Bone marrow (tissue), 2 donors: ENCODE data around the gene CCDC40.

ENCODE experiments used
- DNase-seq, 2 donors: peaks; one replicate each; lab custom pipeline; 2025; lab: John Stamatoyannopoulos, UW

The CCDC40 gene

DNA sequence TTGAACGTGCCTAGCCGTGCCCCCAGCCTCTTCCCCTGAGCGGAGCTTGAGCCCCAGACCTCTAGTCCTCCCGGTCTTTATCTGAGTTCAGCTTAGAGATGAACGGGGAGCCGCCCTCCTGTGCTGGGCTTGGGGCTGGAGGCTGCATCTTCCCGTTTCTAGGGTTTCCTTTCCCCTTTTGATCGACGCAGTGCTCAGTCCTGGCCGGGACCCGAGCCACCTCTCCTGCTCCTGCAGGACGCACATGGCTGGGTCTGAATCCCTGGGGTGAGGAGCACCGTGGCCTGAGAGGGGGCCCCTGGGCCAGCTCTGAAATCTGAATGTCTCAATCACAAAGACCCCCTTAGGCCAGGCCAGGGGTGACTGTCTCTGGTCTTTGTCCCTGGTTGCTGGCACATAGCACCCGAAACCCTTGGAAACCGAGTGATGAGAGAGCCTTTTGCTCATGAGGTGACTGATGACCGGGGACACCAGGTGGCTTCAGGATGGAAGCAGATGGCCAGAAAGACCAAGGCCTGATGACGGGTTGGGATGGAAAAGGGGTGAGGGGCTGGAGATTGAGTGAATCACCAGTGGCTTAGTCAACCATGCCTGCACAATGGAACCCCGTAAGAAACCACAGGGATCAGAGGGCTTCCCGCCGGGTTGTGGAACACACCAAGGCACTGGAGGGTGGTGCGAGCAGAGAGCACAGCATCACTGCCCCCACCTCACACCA, 65.7 kb downstream of the CCDC40 start:
- DNase-seq: no peak

DNA sequence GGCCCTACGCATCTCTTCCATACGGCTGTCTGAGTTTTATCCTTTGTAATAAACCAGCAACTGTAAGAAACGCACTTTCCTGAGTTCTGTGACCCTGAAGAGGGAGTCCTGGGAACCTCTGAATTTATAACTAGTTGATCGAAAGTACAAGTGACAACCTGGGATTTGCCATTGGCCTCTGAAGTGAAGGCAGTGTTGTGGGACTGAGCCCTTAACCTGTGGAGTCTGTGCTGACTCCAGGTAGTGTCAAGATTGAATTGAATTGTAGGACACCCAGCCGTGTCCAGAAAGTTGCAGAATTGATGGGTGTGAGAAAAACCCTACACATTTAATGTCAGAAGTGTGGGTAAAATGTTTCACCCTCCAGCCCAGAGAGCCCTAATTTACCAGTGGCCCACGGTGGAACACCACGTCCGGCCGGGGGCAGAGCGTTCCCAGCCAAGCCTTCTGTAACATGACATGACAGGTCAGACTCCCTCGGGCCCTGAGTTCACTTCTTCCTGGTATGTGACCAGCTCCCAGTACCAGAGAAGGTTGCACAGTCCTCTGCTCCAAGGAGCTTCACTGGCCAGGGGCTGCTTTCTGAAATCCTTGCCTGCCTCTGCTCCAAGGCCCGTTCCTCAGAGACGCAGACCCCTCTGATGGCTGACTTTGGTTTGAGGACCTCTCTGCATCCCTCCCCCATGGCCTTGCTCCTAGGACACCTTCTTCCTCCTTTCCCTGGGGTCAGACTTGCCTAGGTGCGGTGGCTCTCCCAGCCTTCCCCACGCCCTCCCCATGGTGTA, 66.4 kb downstream of the CCDC40 start:
- DNase-seq: no peak

DNA sequence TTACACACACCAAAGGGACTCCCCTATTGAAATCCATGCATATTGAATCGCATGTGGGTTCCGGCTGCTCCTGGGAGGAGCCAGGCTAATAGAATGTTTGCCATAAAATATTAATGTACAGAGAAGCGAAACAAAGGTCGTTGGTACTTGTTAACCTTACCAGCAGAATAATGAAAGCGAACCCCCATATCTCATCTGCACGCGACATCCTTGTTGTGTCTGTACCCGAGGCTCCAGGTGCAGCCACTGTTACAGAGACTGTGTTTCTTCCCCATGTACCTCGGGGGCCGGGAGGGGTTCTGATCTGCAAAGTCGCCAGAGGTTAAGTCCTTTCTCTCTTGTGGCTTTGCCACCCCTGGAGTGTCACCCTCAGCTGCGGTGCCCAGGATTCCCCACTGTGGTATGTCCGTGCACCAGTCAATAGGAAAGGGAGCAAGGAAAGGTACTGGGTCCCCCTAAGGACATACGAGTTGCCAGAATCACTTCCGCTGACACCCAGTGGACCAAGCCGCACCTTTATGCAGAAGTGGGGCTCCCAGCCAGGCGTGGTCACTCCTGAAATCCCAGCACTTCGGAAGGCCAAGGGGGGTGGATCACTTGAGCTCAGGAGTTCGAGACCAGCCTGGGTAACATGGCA, 67.1 kb downstream of the CCDC40 start:
- no peak for DNase-seq

DNA sequence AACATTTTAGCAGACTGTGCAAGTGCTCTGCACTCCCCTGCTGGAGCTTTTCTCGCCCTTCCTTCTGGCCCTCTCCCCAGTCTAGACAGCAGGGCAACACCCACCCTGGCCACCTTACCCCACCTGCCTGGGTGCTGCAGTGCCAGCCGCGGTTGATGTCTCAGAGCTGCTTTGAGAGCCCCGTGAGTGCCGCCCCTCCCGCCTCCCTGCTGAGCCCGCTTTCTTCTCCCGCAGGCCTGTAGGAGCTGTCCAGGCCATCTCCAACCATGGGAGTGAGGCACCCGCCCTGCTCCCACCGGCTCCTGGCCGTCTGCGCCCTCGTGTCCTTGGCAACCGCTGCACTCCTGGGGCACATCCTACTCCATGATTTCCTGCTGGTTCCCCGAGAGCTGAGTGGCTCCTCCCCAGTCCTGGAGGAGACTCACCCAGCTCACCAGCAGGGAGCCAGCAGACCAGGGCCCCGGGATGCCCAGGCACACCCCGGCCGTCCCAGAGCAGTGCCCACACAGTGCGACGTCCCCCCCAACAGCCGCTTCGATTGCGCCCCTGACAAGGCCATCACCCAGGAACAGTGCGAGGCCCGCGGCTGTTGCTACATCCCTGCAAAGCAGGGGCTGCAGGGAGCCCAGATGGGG, 68.0 kb downstream of the CCDC40 start:
- no peak for DNase-seq

DNA sequence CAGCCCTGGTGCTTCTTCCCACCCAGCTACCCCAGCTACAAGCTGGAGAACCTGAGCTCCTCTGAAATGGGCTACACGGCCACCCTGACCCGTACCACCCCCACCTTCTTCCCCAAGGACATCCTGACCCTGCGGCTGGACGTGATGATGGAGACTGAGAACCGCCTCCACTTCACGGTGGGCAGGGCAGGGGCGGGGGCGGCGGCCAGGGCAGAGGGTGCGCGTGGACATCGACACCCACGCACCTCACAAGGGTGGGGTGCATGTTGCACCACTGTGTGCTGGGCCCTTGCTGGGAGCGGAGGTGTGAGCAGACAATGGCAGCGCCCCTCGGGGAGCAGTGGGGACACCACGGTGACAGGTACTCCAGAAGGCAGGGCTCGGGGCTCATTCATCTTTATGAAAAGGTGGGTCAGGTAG, 68.5 kb downstream of the CCDC40 start:
- DNase-seq: no peak

DNA sequence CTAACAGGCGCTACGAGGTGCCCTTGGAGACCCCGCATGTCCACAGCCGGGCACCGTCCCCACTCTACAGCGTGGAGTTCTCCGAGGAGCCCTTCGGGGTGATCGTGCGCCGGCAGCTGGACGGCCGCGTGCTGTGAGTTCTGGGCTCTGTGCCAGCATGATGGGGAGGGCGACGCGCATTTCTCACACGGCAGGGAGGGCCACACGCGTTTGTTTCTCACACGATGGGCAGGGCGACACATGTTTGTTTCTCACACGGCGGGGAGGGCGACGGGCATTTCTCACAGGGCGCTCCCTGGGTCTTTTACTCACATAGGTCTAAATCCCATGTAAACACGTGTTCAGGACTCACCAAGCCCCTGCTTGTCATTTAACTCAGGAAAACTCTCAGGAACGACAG, 69.3 kb downstream of the CCDC40 start:
- DNase-seq: no peak

DNA sequence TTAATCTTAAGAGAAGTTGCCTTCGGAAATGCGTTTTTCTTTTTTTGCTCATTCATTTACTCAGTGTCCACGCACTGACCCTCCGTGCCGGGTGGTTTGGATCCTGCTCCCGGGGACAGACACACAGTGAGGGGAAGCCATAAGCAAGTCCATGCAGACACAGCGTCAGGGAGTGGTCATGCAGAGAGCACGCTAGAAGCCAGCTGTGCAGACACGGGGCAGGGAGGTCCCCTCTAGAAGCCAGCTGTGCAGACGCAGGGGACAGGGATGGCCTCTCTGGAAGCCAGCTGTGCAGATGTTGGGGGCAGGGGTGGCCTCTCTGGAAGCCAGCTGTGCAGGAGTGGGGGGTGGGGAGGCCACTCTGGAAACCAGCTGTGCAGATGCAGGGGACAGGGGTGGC, 69.7 kb downstream of the CCDC40 start:
- DNase-seq: no peak

DNA sequence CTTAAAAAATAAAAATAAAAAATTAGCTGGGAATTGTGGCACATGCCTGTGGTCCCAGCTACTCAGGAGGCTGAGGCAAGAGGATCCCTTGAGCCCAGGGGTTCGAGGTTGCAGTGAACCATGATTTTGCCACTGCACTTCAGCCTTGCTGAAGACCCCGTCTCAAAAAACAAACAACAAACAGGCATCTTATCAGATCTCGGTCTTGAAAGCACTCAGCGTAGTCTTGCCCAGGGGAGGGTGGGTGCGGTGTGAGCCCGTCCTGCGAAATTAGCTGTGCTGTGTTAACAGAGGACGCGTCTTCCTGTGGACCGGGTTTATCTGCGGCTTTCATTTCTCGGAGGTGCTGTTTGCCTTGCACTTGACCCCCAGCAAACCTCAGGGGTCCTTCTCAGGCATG, 70.3 kb downstream of the CCDC40 start:
- DNase-seq: no peak

DNA sequence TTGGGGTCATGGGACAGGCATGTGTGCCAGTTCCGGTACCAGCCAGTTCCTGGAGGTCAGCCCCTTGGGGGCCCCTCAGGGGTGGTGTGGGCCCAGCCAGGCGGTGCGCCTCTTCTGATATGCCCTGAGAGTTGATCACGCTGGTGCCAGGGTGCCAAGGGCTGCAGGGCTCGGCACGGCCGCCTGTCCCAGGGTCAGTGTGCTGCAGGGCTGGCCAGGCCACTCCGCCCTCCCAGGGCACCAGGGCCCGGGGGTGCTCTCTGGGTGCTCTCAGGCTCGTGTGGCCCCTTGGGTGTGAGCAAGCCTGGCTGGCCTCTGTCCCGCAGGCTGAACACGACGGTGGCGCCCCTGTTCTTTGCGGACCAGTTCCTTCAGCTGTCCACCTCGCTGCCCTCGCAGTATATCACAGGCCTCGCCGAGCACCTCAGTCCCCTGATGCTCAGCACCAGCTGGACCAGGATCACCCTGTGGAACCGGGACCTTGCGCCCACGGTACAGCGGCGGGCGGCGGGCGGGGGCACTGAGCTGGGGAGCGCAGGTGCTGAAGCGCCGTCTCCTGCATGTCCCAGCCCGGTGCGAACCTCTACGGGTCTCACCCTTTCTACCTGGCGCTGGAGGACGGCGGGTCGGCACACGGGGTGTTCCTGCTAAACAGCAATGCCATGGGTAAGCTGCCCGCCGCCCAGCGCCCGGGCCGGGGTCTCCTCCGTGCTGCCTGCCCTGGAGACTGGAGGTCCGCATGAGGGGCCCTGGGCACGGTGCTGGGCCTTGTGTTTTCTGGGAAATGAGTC, 71.0 kb downstream of the CCDC40 start:
- DNase-seq: no peak

DNA sequence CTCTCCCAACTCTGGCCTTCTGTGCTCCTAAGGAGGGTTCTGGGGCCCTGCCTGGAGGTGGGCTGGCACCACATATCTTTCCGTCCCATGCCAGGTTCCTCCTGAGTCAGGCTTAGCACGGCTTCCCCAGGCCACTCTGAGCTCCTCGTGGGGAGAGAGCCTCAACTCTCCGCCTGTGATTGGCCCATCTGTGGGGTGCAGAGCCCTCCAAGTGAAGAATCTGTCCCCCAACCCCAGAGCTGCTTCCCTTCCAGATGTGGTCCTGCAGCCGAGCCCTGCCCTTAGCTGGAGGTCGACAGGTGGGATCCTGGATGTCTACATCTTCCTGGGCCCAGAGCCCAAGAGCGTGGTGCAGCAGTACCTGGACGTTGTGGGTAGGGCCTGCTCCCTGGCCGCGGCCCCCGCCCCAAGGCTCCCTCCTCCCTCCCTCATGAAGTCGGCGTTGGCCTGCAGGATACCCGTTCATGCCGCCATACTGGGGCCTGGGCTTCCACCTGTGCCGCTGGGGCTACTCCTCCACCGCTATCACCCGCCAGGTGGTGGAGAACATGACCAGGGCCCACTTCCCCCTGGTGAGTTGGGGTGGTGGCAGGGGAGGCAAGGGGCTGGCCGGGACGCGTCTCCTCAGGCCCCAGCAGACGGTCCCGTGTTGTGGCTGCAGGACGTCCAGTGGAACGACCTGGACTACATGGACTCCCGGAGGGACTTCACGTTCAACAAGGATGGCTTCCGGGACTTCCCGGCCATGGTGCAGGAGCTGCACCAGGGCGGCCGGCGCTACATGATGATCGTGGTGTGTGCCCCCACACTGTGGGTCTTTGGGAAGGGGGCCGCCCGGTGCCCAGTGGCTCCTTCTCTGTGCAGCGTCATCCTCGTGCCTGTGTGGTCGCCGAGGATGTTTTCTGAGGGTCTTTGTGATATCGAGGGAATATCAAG, 71.9 kb downstream of the CCDC40 start:
- no peak for DNase-seq

DNA sequence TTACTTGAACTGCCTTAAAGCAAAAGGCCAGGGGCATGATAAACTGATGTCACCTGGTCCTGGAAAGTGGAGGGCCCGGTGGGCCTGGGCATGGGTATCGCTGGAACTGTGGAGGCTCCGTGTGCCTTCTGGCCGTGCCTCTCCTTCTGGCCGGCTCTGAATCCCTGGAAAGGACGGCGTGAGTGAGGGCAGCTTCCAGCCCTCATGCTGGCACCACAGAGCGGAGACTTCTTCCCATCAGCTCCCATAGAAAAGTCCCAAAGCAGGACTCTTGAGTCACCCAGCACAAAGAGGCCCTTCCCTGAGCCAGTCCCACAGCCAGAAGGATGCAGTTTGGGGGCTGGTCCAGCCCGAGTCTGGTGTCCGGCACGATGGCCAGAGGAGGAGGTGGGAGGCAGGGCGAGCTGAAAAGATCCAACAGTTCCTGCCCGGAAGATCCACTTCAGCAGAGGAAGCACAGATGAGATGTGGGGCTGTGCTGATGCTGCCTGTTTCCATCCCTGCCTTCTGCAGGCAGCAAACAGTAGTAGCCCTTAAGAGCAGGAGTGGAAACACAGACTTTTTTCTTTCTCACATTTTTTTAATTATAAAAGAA, 72.7 kb downstream of the CCDC40 start:
- DNase-seq: no peak

DNA sequence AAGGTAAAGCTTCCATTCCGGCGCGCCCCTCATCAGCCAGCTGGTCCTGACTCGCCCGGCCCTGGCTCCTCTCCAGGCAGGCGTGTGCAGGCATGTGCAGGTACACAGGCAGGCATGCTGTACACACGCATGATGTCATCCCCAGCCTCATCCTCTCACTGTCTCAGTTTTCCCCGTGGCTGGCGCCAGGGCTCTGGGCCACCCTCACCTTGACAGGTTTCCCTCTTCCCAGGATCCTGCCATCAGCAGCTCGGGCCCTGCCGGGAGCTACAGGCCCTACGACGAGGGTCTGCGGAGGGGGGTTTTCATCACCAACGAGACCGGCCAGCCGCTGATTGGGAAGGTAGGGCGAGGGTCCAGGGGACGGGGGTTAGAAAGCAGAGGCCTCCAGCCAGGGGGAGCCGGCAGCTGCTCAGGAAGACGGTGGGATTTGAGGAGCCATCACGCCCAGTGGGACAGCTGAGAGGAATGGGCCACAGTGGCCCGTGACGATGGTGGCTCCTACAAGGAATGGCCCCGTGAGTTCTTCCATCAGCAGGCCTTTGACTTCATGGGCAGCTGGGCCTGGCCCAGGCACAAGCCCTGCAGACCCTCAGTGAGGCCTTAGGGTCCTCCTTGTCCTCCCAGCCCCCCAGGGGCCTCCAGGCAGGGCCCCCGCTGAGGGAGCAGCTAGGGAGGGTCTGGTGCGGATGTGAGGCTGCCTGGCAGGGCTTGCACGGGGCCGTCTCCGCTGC, 73.4 kb downstream of the CCDC40 start:
- DNase-seq: no peak

DNA sequence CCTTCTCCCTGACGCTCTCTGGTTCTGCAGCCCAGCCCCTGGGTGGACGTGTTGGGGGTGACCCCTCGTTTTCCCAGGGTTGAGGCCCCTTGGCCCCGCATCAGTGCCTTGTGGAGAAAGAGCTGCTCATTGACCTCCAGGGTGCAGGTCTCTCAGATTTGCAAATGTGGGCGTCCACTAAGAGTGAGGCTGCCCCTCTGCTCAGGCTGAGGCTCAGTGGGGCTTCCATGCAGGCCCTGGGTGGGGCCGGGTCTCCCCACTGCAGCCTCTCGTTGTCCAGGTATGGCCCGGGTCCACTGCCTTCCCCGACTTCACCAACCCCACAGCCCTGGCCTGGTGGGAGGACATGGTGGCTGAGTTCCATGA, 74.0 kb downstream of the CCDC40 start:
- no peak for DNase-seq

DNA sequence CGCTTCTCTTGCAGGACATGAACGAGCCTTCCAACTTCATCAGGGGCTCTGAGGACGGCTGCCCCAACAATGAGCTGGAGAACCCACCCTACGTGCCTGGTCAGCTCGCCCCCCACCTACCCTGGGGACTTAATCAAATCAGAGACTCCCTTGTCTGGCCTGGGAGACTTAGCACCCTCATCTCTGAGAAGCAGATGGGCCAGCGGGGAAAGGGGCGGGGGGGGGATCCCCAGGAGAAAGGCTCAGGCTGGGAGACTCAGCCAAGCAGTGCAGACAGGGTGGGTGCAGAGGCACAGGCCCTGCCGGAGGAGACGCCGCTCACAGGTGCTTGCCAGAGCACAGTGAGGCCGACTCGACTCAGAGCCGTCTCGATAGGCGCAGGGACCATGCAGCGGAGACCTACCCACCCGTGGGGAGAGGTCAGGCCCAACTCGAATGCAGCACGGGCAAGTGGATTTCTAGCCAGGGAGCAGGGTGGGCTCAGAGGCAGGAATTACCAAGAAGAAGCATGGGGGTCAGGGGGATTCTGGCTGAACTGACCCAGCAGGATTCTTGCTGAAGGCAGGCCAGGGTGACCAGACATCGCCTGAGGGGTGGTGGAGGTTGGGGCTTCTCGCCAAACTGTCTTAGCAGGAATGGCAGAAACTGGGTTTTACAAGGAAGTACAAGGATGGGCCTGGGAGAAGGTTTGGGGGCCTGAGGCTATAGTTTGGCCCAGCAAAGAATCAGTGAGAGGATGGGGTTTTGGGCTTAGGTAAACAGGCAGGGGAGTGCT, 74.7 kb downstream of the CCDC40 start:
- no peak for DNase-seq

DNA sequence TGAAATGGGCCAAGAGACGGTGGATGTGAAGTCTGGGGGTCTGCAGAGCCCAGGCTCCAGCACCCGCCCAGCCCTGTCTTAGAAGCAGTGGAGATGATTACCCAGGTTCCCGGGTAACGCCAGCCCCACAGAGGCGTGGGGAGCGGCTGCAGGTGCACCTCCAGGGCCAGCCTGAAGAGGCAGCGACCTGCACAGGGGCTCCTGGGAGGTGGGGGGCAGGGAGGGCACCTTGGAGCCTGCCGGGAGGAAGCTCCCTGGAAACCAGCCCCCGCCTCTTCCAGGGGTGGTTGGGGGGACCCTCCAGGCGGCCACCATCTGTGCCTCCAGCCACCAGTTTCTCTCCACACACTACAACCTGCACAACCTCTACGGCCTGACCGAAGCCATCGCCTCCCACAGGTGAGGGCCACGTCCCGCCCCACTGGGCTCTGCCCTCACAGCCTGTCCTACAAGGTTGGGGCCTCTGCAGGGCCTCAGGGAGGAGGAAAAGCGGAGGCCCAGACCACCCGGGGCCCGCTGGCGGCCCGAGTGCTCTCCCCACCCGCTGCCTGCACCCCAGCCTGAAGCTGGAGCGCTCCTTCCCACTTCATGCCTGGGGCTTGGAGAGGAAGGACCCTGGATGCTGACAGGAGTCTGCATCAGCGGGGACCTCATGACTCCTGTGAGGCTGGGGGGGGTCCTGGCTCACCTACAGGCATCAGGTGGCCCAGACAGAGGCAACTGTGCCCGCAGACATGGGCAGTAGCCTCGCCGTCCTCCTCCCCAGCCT, 75.4 kb downstream of the CCDC40 start:
- DNase-seq: no peak

DNA sequence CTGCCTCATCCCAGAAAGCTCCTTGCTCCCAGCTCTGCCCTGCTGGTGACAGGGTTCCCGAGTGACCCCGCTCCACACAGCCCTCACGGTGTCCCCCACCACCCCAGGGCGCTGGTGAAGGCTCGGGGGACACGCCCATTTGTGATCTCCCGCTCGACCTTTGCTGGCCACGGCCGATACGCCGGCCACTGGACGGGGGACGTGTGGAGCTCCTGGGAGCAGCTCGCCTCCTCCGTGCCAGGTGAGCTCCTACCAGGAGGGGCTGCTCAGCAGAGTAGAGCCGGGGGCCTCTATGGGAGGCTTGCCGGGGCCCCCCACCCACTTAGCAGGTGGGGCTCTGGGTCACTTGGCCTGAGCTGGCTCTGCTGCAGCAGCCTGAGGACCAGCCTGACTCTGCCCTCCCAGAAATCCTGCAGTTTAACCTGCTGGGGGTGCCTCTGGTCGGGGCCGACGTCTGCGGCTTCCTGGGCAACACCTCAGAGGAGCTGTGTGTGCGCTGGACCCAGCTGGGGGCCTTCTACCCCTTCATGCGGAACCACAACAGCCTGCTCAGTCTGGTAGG, 76.1 kb downstream of the CCDC40 start:
- no peak for DNase-seq

DNA sequence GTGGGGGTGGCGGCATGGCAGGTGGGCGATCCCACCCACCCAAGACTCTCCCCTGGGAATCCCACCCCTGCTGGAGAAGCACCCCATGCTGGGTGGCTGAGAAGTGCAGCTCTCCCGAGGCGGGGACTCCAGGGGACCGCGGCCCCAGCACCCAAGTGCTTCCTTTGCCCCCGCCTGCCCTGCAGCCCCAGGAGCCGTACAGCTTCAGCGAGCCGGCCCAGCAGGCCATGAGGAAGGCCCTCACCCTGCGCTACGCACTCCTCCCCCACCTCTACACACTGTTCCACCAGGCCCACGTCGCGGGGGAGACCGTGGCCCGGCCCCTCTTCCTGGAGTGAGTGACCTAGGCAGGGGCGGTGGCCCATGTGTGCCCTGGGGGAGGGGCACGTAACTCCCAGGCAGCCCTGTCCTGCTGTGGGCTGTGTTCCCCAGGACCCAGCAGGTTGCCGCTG, 76.6 kb downstream of the CCDC40 start:
- no peak for DNase-seq

DNA sequence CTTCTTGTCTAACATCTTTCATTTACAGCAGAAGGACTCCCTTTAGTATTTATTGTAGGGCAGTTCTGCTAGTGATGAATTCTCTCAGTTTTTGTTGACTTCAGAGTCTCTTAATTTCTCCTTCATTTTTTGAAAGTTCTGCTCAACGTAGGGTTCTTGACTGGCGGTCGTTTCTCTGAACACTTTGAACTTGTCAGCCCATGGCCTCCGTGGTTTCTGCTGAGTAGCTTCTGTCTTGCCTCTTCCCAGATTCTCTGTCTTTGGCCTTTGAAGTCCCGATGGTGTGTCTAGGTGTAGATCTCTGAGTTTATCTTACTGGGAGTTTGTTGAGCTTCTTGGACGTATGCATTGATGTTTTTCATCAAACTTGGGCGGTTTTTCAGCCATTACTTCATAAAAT, 78.3 kb downstream of the CCDC40 start:
- no peak for DNase-seq
